ENCODE results near the gene FRA10AC1.
A peak's percentile ranks its signal among the peaks of the same experiment; 100 is the strongest.

FRA10AC1 gene

GRCh38 chr10:93702210-93703001 lies at the start of gene FRA10AC1:
FRA10AC1 (minus strand) TSS chr10:93702592; CDS start chr10:93700106, 2,486 bp downstream.
- DNase-seq (ENCODE audit: low read depth) = peak; percentile 84

GRCh38 chr10:93751832-93752231 lies 49.4 kb upstream of the FRA10AC1 start:
- no peak for DNase-seq (ENCODE audit: low read depth)

- no peak for DNase-seq (ENCODE audit: low read depth)
Observed at GRCh38 chr10:93751124-93751523, 48.7 kb upstream of the FRA10AC1 start.

- DNase-seq (ENCODE audit: low read depth) = no peak
Observed at GRCh38 chr10:93749218-93749799, 46.9 kb upstream of the FRA10AC1 start.

- no peak for DNase-seq (ENCODE audit: low read depth)
Observed at GRCh38 chr10:93746844-93747284, 44.5 kb upstream of the FRA10AC1 start.

- no peak for DNase-seq (ENCODE audit: low read depth)
Observed at GRCh38 chr10:93745408-93746065, 43.1 kb upstream of the FRA10AC1 start.

- no peak for DNase-seq (ENCODE audit: low read depth)
Observed at GRCh38 chr10:93742633-93743349, 40.4 kb upstream of the FRA10AC1 start.

- DNase-seq (ENCODE audit: low read depth) = no peak
Observed at GRCh38 chr10:93741367-93741766, 39.0 kb upstream of the FRA10AC1 start.

- no peak for DNase-seq (ENCODE audit: low read depth)
Observed at GRCh38 chr10:93726024-93726423, 23.6 kb upstream of the FRA10AC1 start.

- DNase-seq (ENCODE audit: low read depth) = no peak
Observed at GRCh38 chr10:93723153-93723552, 20.8 kb upstream of the FRA10AC1 start.

GRCh38 chr10:93722550-93722949 lies 20.2 kb upstream of the FRA10AC1 start:
- DNase-seq (ENCODE audit: low read depth) = no peak

- no peak for DNase-seq (ENCODE audit: low read depth)
Observed at GRCh38 chr10:93719901-93720300, 17.5 kb upstream of the FRA10AC1 start.

GRCh38 chr10:93718937-93719725 lies 16.7 kb upstream of the FRA10AC1 start:
- no peak for DNase-seq (ENCODE audit: low read depth)

GRCh38 chr10:93716766-93717165 lies 14.4 kb upstream of the FRA10AC1 start:
- no peak for DNase-seq (ENCODE audit: low read depth)

GRCh38 chr10:93715345-93715744 lies 13.0 kb upstream of the FRA10AC1 start:
- no peak for DNase-seq (ENCODE audit: low read depth)

GRCh38 chr10:93712593-93712992 lies 10.2 kb upstream of the FRA10AC1 start:
- DNase-seq (ENCODE audit: low read depth) = no peak

GRCh38 chr10:93711891-93712290 lies 9.5 kb upstream of the FRA10AC1 start:
- DNase-seq (ENCODE audit: low read depth) = no peak

GRCh38 chr10:93710333-93710909 lies 8.0 kb upstream of the FRA10AC1 start:
- DNase-seq (ENCODE audit: low read depth) = no peak

- DNase-seq (ENCODE audit: low read depth) = no peak
Observed at GRCh38 chr10:93707623-93708022, 5.2 kb upstream of the FRA10AC1 start.

GRCh38 chr10:93704451-93704850 lies 2.1 kb upstream of the FRA10AC1 start:
- DNase-seq (ENCODE audit: low read depth) = no peak

GRCh38 chr10:93703841-93704240 lies 1.4 kb upstream of the FRA10AC1 start:
- no peak for DNase-seq (ENCODE audit: low read depth)
